ENCODE results near the gene AGO1. TPM values are rescaled to one million over a fixed set of nuclear protein-coding genes. Genes with fewer than 3 reads are reported as not detected.
"Not testable (repeated sequence)": the region's sequence is repeated elsewhere in the genome, so short reads cannot be mapped to it uniquely, and the experiment has no call there.

The AGO1 gene
- total RNA-seq, 2 experiments from 2014 or later = 41.6 to 43.2 TPM

- ChIA-PET POLR2A (interaction anchor here (0.6 to 0.7 kb wide), 2 partner anchors 8 to 189 kb away, joined by 3 to 5 read pairs; no protein-coding TSS in a partner anchor), CTCF (no interaction called here)
Observed at GRCh38 chr1:35864813-35865212, 18.2 kb upstream of the AGO1 start.

GRCh38 chr1:35866991-35867390 is 16.0 kb upstream of the AGO1 start:
- ChIA-PET CTCF (no interaction called here), POLR2A (interaction anchor here (0.7 kb wide), 1 partner anchor 145 kb away, joined by 10 read pairs; no protein-coding TSS in a partner anchor)

- CTCF ChIA-PET, POLR2A ChIA-PET: not testable (repeated sequence)
Observed at GRCh38 chr1:35869245-35869950, 13.6 kb upstream of the AGO1 start.

GRCh38 chr1:35870651-35871309 is 12.2 kb upstream of the AGO1 start:
- CTCF ChIA-PET = no interaction called here
- POLR2A ChIA-PET = no interaction called here

- ChIA-PET CTCF (interaction anchor here (0.8 kb wide), 1 partner anchor 10 kb away, joined by 4 read pairs; the partner anchor contains the start of gene AGO1), POLR2A (no interaction called here)
Observed at GRCh38 chr1:35873243-35873750, 9.7 kb upstream of the AGO1 start.

DNA sequence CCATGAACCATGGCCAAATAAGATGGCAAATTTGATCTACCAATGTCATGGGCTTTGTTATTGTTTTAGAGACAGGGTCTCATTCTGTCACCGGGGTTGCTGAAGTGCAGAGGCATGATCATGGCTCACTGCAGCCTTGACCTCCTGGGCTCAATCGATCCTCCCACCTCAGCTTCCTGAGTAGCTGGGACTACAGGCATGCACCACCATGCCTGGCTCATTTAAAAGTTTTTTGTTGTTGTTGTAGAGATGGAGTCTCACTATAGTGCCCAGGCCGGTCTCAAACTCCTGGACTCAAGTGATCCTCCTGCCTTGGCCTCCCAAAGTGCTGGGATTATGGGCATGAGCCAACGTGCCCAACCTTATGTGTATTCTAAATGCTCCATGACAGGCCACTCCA is 8.9 kb upstream of the AGO1 start:
- POLR2A ChIA-PET, CTCF ChIA-PET: not testable (repeated sequence)

DNA sequence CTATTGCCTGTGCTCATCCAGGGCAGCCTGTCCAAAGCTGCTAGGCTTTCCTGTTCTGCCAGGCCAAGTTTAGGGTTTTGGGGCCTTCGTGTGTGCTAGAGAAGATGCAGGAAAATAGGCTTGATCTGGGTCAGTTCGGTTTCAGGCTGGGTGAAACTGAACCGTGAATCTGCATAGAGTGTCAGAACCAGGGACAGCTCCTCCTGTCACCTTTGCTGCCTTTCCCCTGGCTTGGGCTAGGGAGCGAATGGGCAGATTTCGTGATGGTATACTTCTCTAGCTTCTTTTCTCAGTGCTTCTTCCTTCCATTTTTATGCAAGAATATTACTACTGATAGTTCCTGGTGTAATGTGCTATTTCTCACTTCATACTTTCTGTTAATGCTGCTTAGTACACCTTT is 6.0 kb upstream of the AGO1 start:
- CTCF ChIA-PET = no interaction called here
- POLR2A ChIA-PET = no interaction called here

GRCh38 chr1:35881850-35882273 is 1.1 kb upstream of the AGO1 start:
- ChIA-PET CTCF (interaction anchor here (0.6 to 1.4 kb wide), 2 partner anchors 126 to 260 kb away, joined by 3 to 4 read pairs; no protein-coding TSS in a partner anchor), POLR2A (no interaction called here)

GRCh38 chr1:35882586-35882944 is 444 bp upstream of the AGO1 start:
- CTCF ChIA-PET = interaction anchor here (1.4 kb wide), 1 partner anchor 126 kb away, joined by 3 read pairs; no protein-coding TSS in a partner anchor
- POLR2A ChIA-PET = no interaction called here

GRCh38 chr1:35883635-35884101 is 659 bp downstream of the AGO1 start:
- ChIA-PET POLR2A (interaction anchor here (0.6 kb wide), 2 partner anchors 47 to 431 kb away, joined by 3 read pairs; partner anchors contain the start of gene AGO3), CTCF (interaction anchor here (0.6 to 1.8 kb wide), 5 partner anchors 9 to 165 kb away, joined by 4 to 5 read pairs (median 4); partner anchors contain the start of gene AGO3)

GRCh38 chr1:35884934-35885333 is 1.9 kb downstream of the AGO1 start:
- ChIA-PET POLR2A (no interaction called here), CTCF (no interaction called here)

DNA sequence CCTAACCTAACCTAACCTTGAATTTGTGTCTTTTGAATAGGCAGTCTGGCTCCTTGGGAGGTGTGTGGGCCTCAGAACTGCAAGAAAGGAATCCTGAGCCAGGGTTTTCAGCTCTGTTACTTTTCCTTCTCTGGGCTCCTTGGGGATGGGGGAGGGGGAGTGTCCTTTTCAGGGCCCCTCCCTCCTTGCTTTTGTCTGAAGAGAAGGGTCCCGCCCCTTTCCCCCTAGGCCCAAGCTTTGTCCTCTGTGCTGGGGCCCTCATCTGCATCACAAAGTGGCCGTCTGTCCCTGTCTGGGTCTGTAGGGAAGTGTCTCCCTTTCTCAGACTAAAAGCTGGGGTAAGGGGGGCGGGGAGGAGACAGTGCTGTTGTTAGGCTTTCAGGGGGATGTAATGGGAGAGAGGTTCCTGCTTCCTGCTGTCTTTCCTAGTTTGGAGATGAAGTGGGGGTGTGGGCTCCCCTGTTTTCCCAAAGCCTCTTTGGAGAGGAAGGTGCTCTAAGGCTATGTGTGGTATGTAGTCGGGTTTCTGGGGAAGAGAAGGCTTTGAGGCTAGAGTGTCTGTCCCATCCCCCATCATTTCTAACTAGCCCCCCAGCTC is 3.1 kb downstream of the AGO1 start:
- POLR2A ChIA-PET = no interaction called here
- CTCF ChIA-PET = no interaction called here

- ChIA-PET CTCF (no interaction called here), POLR2A (no interaction called here)
Observed at GRCh38 chr1:35886577-35887431, 3.8 kb downstream of the AGO1 start.

GRCh38 chr1:35887508-35887907 is 4.5 kb downstream of the AGO1 start:
- CTCF ChIA-PET = no interaction called here
- POLR2A ChIA-PET = no interaction called here

- ChIA-PET CTCF (interaction anchor here (0.5 kb wide), 1 partner anchor 763 kb away, joined by 3 read pairs; no protein-coding TSS in a partner anchor), POLR2A (no interaction called here)
Observed at GRCh38 chr1:35888255-35888654, 5.2 kb downstream of the AGO1 start.

- POLR2A ChIA-PET, CTCF ChIA-PET: not testable (repeated sequence)
Observed at GRCh38 chr1:35888981-35889380, 6.0 kb downstream of the AGO1 start.

DNA sequence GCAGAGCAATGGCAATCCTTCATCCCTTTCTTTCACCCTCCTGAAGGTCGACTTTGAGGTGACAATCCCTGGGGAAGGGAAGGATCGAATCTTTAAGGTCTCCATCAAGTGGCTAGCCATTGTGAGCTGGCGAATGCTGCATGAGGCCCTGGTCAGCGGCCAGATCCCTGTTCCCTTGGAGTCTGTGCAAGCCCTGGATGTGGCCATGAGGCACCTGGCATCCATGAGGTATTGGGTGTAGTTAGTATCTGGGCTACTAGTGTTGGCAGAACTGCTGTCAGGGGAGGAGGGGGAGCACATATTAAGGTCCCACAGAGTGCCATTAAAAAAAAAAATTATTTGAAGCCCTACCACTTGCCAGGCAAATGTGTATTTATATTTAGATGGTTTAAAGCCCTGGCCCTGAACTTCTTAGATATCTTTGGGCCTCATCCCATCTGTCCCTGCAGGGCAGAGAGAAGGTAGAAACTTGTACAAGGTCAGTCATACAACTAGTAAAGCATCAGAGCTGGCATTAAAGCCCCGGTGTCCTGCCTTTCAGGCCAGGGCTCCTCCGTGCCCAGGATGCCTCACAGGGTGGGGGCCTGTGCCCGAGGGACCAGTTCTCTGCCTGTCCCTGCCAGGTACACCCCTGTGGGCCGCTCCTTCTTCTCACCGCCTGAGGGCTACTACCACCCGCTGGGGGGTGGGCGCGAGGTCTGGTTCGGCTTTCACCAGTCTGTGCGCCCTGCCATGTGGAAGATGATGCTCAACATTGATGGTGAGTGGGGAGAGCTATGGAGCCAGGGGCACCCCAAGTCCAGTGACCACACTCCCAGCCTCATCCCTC is 10.3 kb downstream of the AGO1 start:
- CTCF ChIA-PET = interaction anchor here (1.5 kb wide), 1 partner anchor 10 kb away, joined by 4 read pairs; the partner anchor contains the start of gene AGO1
- POLR2A ChIA-PET = interaction anchor here (0.5 kb wide), 1 partner anchor 39 kb away, joined by 3 read pairs; no protein-coding TSS in a partner anchor

DNA sequence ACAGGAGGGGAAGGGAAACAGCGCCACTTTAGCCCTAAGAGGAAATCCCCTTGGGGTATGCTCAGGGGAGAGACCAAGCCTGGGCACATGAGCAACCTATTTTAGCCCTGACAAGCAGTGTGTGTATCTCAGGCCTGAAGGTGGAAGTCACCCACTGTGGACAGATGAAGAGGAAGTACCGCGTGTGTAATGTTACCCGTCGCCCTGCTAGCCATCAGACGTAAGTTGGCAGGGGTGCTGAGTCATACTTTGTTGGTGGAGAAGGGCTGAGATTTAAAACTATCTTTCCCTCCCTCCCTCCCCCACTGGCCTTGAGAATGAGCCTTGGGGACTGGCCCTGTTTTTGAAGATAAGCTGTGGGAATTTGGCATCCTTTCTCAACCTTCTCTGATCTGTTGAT is 11.2 kb downstream of the AGO1 start:
- POLR2A ChIA-PET = no interaction called here
- CTCF ChIA-PET = no interaction called here

DNA sequence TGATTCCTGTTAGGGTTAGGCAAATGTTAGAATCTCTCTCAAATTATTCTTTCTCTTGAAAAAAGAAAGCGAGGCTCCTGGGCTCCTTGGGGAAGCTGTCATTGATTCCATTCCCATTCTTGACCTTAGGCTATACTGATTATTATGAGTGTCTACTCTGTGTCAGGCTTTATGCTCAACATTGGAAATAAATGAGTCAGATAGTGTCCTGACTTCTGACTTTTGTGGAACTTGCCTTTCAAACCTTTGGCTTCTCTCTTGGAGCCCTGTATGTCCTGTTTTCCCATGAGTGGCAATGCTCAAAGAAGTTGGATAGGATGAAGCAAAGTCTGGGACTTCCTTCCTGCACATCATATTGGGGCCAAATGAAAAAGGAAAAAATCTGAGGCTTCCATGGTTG is 11.6 kb downstream of the AGO1 start:
- CTCF ChIA-PET = no interaction called here
- POLR2A ChIA-PET = no interaction called here

Measured in activated CD8-positive, alpha-beta memory T cell treated with anti-CD3 and anti-CD28 coated beads for 36 hours (primary cell).